Upper lobe of left lung (tissue), 6 donors: ENCODE data around the gene FTSJ1. TPM values are rescaled to one million over a fixed set of nuclear protein-coding genes. Genes with fewer than 3 reads are reported as not detected.
A peak's percentile ranks its signal among the peaks of the same experiment; 100 is the strongest.

Experiments used
- ATAC-seq, 2 donors: fragments of 200-7000 bp; cut with Tn5 transposase; one replicate each; pipeline ENCODE4 v1.9.1; 2022; ENCODE audit warnings: mild to moderate bottlenecking in 2 of 2, moderate library complexity in 2 of 2; ENCODE audit not compliant: low FRiP score in 2 of 2
- DNase-seq, 2 donors: peaks; one replicate each; pipeline ENCODE4 v3.0.0-alpha.2; 2019 to 2020
- H3K27ac ChIP-seq, 4 donors: fragments of 200-600 bp; sonication (generic); one replicate each; pipeline ENCODE4 v1.5.1; 2016 to 2019
- H3K27me3 ChIP-seq, 4 donors: fragments of 200-600 bp; sonication (generic); one replicate each; pipeline ENCODE4 v1.5.1; 2017 to 2019
- H3K36me3 ChIP-seq, 4 donors: fragments of 200-600 bp; sonication (generic); one replicate each; pipeline ENCODE4 v1.5.1; 2016 to 2019
- H3K4me1 ChIP-seq, 4 donors: fragments of 200-600 bp; sonication (generic); one replicate each; pipeline ENCODE4 v1.5.1; 2018 to 2019
- H3K4me3 ChIP-seq, 4 donors: fragments of 200-600 bp; sonication (generic); one replicate each; pipeline ENCODE4 v1.5.1; 2017 to 2019; ENCODE audit warnings: mild to moderate bottlenecking in 2 of 4, moderate library complexity in 1 of 4
- H3K9me3 ChIP-seq, 4 donors: fragments of 200-600 bp; sonication (generic); one replicate each; pipeline ENCODE4 v1.5.1; 2018 to 2019
- EP300 ChIP-seq, 4 donors: sonication (generic); formaldehyde crosslinking; IDR thresholded peaks; one replicate each; pipeline ENCODE4 v1.5.1; 2017; ENCODE audit warnings: antibody characterized with exemption in 4 of 4, control low read depth in 2 of 4
- POLR2A ChIP-seq, 4 donors: fragments of 450-650 bp; IDR thresholded peaks; one replicate each; pipeline ENCODE4 v1.5.1; 2016 to 2017; ENCODE audit warnings: antibody characterized with exemption in 4 of 4, mild to moderate bottlenecking in 2 of 4
- POLR2AphosphoS5 ChIP-seq, 2 donors: sonication (generic); formaldehyde crosslinking; IDR thresholded peaks; one replicate each; pipeline ENCODE4 v1.5.1; 2017; ENCODE audit warnings: antibody characterized with exemption in 2 of 2
- WGBS, 2 donors: methylation state at CpG; one replicate each; pipeline ENCODE4 v1.1.5; 2017 to 2018; 5-methylcytosine and 5-hydroxymethylcytosine counted together
- total RNA-seq, 6 donors: library from RNA; depleted of rRNA in 4 of 6; stranded (reverse); fragments of >200 nt in 4 of 6; gene quantifications; one replicate each; pipeline versions ENCODE4 v1.1.0 to v1.2.1, GENCODE V29; 2016 to 2021
- TF ChIP-seq, protein P1 (sequence below), 6 experiments: fragments of 450-650 bp in 4 of 6; fragments of 200-600 bp in 2 of 6; sonication (generic) in 2 of 6; IDR thresholded peaks; one replicate each; pipeline ENCODE4 v1.5.1; 2016 to 2019; ENCODE audit warnings: antibody characterized with exemption in 6 of 6
- donor health status: DM: no; HTN: no; CAD: no; lungs with moderate emphysema.
- donor health status: DM: no; HTN: yes; CAD: no; lungs with severe emphysema.

FTSJ1 gene
- total RNA-seq, 6 donors from 2014 or later = 25.2 to 49.1 (median 42.8) TPM

DNA sequence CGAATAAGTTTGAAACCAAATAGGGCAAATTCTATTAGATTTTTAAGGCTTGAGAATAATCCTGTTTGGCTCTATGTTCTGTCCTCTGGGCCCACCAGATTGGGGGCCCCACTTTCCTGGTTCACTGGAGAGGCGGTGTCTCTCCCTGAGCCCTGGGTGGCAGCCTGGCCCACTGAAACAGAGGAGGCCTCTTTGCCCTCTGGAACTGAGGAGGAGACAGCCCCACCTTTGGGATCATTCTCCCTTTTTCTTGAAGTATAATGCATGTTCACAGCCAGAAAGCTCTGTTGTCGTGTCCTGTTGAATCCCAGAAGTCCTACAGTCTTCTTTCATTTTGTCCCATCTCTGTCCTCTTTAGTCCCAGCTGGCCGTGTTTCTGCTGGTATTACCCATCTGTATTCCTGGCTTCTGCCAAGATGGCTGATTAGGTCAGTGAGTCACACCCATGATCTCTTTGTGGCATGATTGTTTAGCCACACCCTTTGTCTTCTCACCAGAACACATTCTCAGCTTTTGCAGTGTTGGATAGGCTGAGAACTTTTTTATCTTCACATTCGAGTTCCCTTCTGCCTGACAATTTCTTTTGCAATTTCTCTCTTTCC lies 55.5 kb downstream of the FTSJ1 start:
- Histone ChIP-seq H3K27me3 (no peaks in the 10 kb centered on the region), H3K9me3 (no peaks in the 10 kb centered on the region), H3K4me3 (no peak overlapping the region), H3K27ac (peak overlapping the region in 3 of 4 donors; percentile 2 to 54 (median 35)), H3K4me1 (no peaks in the 10 kb centered on the region), H3K36me3 (peaks cover 0 to 18% (median 7%) of the 10 kb centered on the region in 4 donors)
- 51 to 64% methylated on average over 5 of the region's 5 CpGs for WGBS, 2 donors
- no peak for TF ChIP-seq POLR2A (IDR thresholded peaks at IDR 0.05)
- no peak for TF ChIP-seq POLR2AphosphoS5 (IDR thresholded peaks at IDR 0.05)
- TF ChIP-seq EP300 (IDR thresholded peaks at IDR 0.05) = no peak
- TF ChIP-seq, protein P1, sequence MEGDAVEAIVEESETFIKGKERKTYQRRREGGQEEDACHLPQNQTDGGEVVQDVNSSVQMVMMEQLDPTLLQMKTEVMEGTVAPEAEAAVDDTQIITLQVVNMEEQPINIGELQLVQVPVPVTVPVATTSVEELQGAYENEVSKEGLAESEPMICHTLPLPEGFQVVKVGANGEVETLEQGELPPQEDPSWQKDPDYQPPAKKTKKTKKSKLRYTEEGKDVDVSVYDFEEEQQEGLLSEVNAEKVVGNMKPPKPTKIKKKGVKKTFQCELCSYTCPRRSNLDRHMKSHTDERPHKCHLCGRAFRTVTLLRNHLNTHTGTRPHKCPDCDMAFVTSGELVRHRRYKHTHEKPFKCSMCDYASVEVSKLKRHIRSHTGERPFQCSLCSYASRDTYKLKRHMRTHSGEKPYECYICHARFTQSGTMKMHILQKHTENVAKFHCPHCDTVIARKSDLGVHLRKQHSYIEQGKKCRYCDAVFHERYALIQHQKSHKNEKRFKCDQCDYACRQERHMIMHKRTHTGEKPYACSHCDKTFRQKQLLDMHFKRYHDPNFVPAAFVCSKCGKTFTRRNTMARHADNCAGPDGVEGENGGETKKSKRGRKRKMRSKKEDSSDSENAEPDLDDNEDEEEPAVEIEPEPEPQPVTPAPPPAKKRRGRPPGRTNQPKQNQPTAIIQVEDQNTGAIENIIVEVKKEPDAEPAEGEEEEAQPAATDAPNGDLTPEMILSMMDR (IDR thresholded peaks at IDR 0.05) = no peak
- no peak for DNase-seq
- peak in 1 of 2 donors; percentile 83 for ATAC-seq

DNA sequence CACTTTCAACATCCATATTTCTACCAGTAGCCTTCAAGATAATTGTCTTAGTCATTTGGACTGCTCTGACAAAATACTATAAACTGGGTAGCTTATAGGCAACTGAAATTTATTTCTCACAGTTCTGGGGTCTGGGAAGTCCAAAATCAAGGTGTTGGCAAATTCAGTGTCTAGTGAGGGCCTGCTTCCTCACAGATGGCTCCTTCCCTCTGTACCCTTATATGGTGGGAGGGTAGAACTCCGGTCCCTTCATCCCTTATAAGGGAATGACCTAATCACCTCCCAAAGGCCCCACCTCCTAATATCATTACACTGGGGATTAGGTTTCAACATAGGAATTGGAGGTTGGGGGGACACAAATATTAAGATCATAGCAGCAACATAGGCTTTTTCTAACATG lies 56.2 kb downstream of the FTSJ1 start:
- TF ChIP-seq POLR2A (IDR thresholded peaks at IDR 0.05) (no peak), POLR2AphosphoS5 (IDR thresholded peaks at IDR 0.05) (no peak), EP300 (IDR thresholded peaks at IDR 0.05) (no peak)
- no peak overlapping the region for H3K4me3 ChIP-seq
- H3K27me3 ChIP-seq = no peaks in the 10 kb centered on the region
- ATAC-seq = no peak
- H3K36me3 ChIP-seq = peaks cover 0 to 14% (median 5%) of the 10 kb centered on the region in 4 donors
- H3K9me3 ChIP-seq = no peaks in the 10 kb centered on the region
- WGBS, 2 donors = 53 to 83% methylated on average over 1 of the region's 1 CpG
- DNase-seq = no peak
- no peaks in the 10 kb centered on the region for H3K4me1 ChIP-seq
- H3K27ac ChIP-seq = peak overlapping the region in 3 of 4 donors; percentile 2 to 54 (median 35)

DNA sequence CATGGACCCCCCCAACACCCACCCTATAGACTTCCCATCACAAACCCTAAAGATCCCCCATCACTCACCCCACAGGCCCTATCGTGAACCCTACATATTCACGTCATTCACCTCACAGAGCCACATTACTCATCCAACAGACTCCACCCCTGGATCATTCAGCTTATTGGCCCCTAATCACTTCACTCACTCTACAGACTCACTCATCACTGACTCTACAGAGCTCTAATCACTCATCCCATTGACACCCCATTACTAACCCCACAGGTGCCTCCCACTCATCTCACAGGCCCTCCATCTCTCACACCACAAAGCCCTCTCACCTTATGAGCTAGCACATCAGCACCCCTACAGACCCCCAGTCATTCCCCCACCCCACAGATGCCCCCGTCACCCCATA lies 57.2 kb downstream of the FTSJ1 start:
- Histone ChIP-seq H3K9me3 (no peaks in the 10 kb centered on the region), H3K27ac (no peak overlapping the region), H3K36me3 (peaks cover 0 to 5% (median 2%) of the 10 kb centered on the region in 4 donors), H3K27me3 (no peaks in the 10 kb centered on the region), H3K4me3 (no peak overlapping the region), H3K4me1 (no peaks in the 10 kb centered on the region)
- no peak for ATAC-seq
- DNase-seq = no peak
- TF ChIP-seq, protein P1 (IDR thresholded peaks at IDR 0.05) = no peak
- TF ChIP-seq EP300 (IDR thresholded peaks at IDR 0.05) (no peak), POLR2AphosphoS5 (IDR thresholded peaks at IDR 0.05) (no peak), POLR2A (IDR thresholded peaks at IDR 0.05) (no peak)
- 85 to 100% methylated on average over 3 of the region's 3 CpGs for WGBS, 2 donors

Other genes with a start within 250 kb of the FTSJ1 start
- not detected for gene SSX1, start 220.8 kb upstream of the FTSJ1 start, total RNA-seq
- not detected for gene SSX3, start 119.5 kb upstream of the FTSJ1 start, total RNA-seq
- gene SSX4, start 92.7 kb upstream of the FTSJ1 start, total RNA-seq = not detected
- gene SSX4B, start 64.2 kb upstream of the FTSJ1 start, total RNA-seq = not detected
- gene SLC38A5, start 5.9 kb upstream of the FTSJ1 start, total RNA-seq = 10 to 100 TPM; 10.2 to 32.4 (median 17.9) TPM
- gene PORCN, start 32.8 kb downstream of the FTSJ1 start, total RNA-seq = 10 to 100 TPM in 5 of 6 donors, 1 to 10 TPM in 1; 10.0 to 53.4 (median 14.3) TPM
- 100 to 1,000 TPM in 2 of 6 donors, 10 to 100 TPM in 4; 21.0 to 101 (median 74.9) TPM for gene EBP, start 45.6 kb downstream of the FTSJ1 start, total RNA-seq
- gene TBC1D25, start 63.5 kb downstream of the FTSJ1 start, total RNA-seq = 10 to 100 TPM; 15.2 to 26.4 (median 18.8) TPM
- 100 to 1,000 TPM; 129 to 486 (median 187) TPM for gene RBM3, start 98.3 kb downstream of the FTSJ1 start, total RNA-seq
- 100 to 1,000 TPM in 5 of 6 donors, 10 to 100 TPM in 1; 71.2 to 185 (median 141) TPM for gene WDR13, start 121.3 kb downstream of the FTSJ1 start, total RNA-seq
- gene WAS, start 207.6 kb downstream of the FTSJ1 start, total RNA-seq = 10 to 100 TPM; 11.7 to 46.0 (median 33.9) TPM
- gene SUV39H1, start 220.5 kb downstream of the FTSJ1 start, total RNA-seq = 1 to 10 TPM; 1.2 to 7.3 (median 6.0) TPM